ENCODE measurements around the gene TNS1.

The TNS1 gene

DNA sequence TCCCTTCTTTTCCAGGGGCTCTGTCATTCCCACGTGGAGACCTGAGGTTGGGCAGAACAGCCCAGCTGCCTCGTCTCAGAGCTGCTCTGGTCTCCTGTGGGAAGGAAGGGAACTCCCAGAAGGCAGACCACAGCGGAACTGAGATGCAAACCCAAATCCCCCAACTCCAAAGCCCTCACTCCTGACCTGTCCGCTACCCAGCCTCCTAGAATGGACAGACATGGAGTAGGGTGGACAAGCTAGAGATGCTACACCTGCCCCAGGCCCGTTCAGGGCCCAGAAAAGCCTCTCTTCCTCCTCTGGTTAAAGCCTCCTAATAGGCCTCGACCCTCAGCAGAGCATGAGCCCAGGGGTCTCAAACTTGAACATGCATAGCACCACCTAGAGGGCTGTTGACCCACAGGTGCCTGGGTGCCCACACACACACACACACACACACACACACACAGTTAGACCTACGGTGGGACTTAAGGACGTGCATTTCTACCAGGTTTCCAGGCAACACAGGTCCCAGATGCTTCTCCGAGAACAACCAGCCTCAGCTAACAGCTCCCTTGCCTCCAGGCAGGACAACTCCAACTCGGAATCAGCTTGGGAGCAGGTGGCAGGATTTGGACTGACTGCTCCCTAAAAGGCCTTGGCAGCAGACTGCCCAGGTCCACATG, 93.5 kb downstream of the TNS1 start:
- no peak for DNase-seq

DNA sequence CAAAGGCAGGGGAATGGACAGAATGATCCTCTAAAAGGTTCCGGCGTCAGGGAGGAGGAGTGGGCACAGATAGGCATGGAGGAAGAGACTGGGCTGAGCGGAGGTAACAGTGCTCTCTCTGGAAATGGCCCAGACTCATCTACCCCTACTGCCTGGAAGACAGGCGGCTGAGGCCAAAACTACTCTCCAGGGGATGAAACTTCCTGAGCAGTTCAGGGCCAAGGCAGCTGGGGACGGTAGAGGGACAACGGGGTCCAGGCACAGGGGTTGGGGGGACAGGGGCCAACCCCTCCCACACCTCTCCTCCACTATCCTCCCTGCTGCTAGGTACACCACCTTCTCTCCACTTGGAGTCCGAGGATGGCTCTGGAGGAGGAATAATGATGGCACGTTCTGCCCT, 94.3 kb downstream of the TNS1 start:
- no peak for DNase-seq

DNA sequence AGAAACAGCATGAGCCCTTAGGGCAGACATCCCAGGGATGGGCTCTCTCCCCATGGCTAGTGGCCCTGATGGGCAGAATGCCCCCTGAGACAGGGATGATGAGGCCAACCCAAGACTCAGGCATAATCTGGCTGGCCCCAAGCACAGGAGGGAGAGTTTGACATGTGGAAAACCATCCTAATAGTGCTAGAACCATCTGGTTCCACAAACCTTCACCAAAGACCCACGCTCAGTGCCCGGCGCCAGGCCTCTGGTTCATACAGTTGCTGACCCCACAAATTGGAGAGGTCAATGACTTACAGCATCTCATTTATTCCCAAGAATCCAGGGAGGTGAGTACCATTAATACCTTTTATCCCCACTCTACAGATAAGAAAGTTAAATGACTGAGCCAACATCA, 95.5 kb downstream of the TNS1 start:
- no peak for DNase-seq

DNA sequence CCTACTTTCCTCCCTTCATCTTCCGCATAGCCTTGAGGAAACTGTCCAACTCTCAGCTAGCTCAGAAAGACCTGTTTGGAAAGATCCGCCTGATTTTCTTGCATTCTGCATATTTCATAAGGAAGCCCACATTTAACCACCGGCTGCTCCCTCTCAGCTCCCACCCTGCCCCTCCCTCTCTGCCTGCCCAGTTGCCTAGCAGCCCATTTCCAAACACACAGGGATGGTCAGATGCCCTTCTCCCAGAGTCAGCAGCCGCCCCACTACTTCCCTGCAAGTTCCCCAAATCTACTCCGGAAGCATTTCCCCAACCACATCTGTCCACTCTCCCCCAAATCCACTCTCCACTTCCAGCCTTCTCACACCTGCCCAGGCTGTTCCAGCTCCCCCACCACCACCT, 96.0 kb downstream of the TNS1 start:
- no peak for DNase-seq

DNA sequence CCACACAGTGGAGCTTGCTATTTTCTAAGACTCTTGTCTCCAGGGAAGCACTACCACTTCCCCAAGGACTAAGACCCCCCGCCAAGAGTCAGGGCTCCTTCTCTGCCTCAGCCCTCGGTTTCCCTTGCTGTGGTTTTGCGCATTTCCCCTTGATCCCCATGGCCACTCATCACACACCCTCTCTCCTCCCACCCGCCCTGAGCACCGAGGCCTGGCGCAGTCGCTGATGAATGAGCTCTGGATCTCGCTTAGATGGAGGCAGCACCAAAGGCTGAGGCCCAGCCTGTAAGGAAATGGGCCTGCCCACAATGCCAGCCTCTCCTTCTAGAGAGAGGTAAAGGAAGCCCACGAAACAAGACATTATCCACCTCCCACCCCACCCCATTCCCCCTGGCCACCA, 96.9 kb downstream of the TNS1 start:
- DNase-seq: no peak

DNA sequence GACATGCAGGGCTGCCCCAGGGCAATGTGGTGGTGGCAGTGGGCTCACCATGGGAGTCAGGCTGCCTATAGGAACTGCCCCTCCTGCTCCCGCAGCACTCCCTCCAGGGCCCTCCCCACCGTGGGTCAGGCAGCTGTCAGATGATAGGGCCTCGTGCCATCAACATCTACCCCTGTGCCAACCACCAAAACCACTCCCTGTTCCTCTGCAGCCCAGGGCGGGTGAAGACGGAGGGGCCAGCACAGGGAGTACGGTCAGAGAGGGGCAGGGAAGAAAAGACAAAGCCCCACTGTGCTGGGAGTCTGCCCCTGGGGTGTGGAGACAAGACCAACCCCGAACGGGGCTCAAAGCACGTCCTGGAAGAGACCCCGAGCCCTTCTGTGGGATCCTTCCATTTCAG, 97.4 kb downstream of the TNS1 start:
- no peak for DNase-seq

DNA sequence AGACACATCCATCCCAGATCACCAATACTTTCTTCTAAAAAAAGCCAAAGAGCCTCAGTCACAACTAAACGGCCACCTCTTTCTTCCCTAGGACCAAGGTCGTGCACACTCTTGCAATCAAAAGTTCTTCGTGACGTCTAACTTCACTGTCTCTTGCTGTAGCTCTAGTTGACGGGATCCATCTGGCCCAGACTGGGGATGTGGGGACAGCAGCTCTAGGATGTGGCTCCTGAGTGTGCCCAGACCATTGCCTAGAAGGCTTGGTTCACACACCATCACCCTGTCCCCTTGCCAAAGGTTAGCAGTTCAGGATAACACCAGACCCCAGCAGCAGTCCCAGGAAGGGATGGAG, 98.2 kb downstream of the TNS1 start:
- DNase-seq: no peak

DNA sequence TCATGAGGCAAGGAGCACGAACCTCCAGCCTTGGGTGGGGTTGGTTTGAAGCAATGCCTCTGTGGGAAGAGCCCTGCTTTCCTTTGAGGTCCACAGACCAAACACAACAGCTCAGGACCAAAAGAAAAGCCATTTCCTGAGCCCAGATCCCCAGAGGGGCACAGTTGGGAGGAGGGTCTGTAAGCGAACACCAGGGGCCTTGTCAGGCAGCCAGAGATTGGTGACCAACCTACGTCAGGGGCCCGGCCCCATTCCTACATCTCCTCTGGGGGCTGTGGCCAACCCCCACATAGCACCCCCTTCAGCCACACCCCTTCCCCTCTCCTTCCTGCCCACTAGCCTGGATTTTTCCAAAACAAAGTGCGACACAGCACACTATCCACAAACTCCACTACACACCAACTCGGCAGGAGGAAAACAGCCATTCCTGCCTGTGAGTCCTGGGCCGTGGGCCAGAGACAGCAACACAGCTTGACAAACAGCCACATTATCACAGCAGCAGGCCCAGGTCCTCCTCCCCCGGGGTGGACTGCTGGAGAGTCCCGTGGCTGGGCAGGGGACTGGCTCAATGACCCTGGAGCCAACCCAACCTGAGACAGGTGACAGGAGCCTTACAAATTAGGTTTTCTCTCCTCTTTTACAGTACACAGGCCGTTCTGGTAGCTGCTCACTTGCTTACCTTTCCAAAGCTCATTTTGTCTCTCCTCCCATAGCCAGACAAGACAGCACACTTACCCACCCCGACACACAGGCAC, 98.8 kb downstream of the TNS1 start:
- DNase-seq: no peak

DNA sequence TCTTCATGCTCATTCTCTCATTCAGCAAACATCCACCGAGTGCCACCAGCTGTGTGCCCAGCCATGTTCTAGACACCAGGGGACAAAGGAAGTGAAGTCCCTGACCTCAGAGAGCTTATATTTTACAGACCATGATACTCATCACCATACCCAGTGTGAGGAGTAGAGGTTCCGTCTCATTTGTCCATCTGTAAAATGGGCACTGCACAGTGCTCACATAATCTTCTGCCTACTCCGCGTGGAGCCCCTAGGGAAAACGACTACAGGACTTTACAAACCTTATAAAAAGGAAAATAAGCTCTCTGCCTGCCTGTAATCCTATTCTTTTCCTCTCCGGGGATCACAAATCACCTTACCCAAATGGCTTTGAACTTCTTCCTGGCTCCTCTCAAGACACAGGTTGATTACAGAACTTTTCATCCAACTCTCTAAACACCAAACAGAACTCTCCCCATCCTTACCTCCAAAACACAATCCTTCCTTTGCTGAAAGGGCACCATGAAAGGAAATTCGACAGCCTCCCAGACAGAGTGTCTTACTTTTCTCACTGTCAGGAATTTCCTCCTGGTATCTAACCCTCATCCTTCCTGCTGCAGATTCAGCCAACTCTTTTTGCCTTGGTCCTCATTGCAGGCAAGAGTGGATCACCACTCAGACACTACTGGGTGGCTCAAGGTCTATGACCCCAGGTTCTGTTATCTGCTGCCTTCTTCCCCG, 99.5 kb downstream of the TNS1 start:
- DNase-seq: no peak

DNA sequence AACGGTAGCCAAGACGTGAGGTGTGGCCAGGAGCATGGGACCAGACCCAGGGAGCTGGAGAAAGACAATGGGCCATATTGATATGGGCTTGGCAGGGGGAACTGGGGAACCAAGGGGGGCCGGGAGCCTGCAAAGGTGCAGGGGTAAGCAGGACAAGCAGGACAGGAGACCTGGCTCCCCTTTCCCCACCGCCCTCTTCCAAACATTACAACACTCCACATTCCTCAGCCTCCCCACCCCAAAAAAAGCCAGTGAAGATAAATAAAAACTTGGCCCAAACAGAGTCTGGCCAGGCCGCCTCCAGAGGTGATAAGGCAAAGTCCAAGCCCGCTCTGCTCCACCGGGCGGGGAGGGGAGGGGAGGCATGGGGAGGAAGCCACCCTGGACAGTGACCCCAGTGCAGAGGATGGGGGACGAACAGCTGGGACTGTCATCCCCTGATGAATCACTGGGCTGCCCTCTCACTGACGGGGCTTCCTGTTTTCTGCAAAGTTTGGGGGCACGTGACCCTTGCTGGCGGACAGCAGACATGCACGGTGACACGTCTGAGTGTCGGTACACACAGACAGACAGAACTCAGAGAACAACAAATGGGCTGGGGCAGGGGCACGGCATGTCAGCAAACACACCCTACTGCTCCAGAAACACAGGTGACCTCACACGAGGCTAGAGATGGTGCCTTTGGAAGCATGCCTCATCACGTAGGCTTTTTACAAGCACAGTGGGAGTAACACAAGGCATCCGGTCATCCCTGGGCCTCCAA, 100.2 kb downstream of the TNS1 start:
- no peak for DNase-seq

DNA sequence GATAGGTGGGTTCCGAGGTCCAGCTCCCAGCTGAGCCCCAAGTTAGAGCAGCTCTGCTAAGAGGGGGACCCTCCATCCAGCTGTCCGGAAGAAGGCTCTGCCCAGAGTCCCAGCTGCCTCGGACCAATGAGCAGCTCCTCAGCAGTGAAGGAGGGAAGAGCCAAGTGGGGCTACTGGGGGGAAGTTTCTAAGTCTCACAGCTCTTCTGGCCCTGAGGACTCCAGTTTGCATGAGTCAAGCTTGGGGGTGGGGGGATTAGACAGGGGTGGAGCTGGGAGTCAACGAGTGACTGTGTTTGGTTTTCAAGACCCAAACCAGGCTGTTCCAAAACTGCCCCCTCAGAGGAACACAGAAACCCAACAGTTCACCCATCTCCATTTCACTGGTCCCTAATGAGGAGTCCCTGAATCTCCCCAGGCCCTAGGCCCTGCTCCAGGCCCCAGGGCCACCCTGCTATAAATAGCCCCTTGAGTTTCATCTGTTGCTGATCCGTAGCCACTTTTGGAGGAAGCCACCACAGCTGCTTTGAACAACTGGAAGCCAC, 100.9 kb downstream of the TNS1 start:
- no peak for DNase-seq

DNA sequence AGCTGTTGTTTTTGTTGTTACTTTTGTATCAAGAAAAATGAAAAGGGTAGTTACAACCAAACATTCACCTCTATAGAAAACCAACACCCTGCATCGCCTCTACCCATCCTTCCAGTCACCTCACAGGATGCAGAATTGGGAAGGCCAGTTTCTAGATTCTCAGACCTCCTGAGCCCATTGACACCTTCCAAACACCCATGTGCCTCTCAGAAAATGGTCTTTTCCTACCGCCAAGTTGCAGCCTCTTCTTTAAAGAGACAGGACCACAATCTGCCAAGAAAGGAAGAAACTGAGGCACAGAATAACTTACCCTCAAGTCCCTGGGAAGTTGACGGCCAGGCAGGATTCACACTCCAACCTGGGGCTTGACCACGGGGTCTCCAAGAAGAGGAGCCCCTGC, 101.4 kb downstream of the TNS1 start:
- no peak for DNase-seq

DNA sequence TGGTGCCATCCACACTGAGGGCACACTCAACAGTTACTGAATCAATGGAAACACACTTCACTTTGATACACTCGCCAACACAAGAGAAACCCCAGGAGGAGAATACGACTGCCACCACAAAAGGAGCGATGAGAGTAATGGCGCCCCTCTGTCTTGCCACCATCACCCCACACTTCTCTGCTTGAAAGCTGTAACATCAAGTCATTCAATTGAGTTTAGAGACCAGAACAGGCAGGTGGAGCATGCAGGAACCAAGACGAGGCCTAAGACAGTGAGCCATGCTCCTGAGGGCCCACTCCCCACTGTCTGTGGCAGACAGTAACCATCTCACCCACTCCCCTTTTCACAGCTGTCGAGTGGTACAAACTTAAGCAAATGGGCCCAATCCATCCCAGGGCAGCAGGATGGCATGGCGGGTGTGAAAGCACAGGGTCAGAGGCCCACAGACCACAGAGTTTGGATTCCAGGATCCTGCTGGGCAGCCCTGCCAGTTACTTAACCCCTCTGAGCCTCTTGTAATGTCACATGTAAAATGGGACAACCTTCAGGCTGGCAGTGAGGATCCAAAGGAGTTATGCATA, 101.9 kb downstream of the TNS1 start:
- no peak for DNase-seq

DNA sequence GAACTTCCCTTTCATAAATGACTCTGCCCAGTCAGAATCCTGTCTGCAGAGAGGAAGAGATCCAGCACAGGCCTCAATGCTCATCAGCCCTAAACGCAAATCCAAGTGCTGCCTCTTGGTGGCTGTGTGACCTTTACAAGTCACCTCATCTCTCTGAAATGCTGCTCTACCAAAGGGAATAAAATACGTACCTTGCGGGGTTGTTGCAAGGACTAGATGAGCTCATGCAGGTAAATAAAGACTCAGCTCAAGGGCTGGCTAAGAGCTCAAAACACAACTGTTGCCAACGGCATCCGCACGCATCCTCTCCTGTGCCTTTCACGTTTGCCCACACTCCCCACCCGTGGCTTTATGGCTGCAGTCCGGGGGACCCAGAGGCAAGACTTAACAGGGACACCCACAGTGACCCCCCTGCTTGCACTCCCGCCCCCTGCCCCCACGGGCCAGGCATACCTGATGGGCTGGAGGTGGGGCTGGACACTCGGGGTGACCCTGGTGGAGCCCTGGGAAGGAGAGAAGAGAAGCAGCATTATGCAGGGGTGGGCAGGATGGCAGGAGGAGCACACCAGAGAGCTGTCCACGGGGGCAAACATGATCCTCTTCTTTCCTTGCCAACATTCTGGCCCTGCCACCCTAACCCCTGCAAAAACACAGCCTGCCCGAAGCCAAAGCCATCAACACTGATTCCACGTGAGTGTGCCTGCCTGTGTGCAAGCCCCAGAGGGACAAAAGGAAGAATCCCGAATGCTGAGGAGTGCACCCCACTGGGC, 102.6 kb downstream of the TNS1 start:
- DNase-seq: no peak

DNA sequence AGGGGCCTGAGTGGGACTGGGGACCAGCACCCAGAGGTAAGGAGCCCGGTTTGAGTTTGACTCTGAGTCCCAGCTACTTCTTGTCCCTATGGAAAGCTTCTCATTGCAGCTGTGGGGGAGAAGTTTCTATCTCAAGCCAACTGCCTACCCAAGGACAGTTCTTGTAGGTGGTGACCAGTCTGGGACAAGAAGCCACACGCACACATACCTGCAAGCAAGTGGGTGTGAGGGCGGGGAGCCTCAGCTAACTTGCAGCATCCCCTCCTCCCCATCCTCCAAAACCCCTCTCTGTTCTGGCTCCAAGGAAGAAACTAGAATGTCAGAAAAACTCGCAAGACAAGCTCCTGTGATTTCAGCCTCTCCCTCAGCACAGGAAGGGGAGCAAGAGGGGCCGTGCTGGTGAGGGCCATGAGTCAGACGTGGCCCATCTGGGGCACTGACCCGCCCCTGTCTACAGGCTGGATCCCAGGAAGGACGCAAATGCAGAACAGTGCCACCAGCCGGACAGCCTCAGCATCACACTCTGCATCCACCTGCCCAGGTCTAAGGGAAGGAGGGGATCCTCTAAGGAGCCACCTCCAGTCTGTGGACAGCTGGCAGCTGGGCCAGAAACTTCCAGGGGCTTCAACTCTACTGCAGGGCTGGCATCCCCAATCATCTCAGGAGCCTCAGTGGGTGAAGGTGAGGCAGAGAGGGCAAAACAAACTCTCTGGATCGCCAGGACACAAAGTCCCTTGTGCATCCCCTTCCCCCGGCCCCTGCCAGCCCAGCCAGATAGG, 103.4 kb downstream of the TNS1 start:
- DNase-seq: no peak

DNA sequence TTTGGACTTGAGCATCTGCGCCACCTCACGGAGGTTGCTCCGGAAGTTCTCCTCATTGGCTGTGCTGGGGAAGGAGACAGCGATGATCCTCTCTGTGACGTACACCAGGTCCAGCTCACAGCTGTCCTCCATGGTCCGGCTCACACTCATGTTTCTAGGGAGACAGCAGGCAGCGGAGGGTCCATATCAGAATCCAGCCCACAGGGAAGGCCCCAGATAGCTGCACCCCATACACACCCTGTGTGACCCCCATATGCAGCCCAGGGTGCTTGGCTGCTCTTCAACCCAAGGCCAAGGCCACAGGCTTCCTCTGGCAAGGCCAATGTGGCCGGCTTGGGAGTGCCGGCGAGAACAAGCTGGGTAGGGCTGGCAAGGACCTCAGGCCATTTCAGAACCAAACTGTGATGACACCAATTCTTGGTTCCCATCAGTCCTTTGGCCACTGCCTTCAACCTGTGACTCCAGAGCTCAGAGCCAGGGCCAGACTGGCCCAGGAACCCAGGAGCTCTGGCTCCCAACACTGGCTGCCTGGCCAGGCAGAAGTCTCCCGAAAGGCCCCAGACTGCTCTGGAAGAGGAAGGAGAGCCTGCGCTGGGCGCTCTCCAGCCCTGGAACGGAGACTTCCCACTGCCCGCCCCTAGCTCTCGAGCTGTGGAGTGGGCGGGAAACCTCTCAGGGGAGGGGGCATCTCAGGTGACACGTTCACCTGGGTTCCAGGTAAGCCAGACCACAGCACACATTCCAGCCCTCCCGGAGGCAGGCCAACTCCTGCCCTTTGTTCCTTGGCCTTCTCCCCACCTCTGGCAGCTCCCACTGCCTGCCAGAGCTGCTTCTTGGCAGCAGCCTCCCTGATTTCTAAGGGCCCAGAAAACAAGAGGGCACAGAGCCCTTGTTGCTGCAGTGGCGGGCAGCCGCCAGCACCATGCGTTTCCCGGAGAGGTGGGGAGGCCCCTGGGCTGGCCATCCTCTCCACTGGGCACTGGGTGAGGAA, 104.7 kb downstream of the TNS1 start:
- DNase-seq: no peak

DNA sequence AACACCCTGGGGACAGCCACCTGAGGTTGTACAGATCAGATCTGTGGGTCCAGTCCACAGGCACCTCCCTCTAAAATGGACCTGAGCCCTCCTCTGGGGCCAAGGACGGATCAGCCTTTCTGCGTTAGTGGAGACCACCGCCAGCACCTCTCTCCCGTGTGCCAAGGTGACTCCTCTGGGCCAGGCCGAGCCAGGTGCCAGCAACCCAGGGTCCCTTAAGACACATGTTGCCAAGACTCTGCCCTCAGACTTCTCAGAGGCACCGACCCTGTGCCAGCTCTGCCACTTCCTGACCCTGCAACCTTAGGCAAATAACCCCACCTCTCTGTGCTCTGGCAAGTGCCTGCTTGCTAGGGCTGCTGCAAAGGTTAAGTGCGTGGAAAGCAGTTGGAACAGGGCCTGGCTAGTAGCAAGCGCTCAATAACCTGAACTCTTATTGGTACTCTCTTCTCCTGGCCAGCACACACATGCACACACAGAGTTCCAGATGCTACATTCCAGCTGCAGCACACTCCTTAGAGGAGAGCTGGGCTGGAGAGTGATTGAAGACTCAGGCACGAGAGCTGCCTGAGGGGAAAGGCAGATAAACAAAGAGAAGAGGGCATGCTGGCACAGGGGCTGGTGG, 105.6 kb downstream of the TNS1 start:
- no peak for DNase-seq

DNA sequence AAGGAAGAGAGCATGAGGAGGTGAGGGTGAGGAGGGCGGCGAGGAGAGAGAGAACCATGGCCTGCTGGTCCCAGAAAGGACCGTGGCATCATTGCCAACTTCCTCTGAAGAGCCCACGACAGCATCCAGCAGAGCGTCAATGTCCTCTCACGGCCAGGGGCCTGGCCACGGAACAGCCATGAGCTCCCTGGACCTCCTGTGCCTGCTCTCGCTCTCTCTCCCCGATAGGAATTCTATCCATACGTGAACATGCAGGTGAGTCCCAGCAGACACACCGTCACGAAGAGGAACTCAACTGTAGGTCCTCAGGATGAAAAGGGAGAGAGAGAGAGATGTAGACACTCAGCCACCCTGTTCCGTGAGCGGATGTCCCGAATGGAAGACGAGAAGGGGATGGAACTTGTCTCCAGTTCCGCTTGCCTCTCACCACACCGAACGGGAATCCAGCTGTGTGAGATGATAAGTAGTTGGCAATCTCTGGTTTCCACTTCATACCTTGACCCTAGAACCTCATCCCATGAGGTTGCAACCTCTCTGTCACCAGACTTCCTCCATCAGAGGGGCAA, 107.6 kb downstream of the TNS1 start:
- DNase-seq: no peak

DNA sequence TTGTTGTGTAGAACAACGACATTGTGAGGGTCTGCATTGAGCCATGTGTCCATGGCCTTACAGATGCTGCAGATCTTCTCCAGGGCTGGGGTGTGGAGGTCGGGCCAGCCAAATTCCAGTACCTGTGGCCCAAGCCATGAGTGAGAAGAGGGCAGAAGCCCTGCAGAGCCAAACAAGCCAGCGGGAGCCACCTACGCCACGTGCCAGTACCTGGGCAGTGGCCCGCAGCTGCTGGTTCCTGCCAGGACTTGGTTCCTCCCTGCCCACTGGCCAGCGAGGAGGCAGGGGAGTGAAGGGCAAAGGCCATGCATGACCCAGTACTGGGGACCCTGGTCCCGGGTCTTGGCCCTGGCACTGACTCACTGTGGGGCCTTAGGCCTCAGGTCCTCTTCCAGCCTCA, 109.4 kb downstream of the TNS1 start:
- DNase-seq: no peak

Measured in activated CD4-positive, alpha-beta T cell treated with anti-CD3 and anti-CD28 coated beads, Interleukin-2, amount 50 U/mL, for 16 hours (primary cell).